SHP77 (cell line): ENCODE data around the gene CNTROB.

Source experiments
- DNase-seq, 2 experiments: peaks; one replicate each; lab custom pipeline; 2025; lab: John Stamatoyannopoulos, UW

The CNTROB gene

GRCh38 chr17:7988750-7989178 lies 56.8 kb downstream of the CNTROB start:
- peak; percentile 88 to 91 for DNase-seq

GRCh38 chr17:7989781-7990655 lies 58.0 kb downstream of the CNTROB start:
- DNase-seq = peak; percentile 84 to 89

GRCh38 chr17:7992516-7992915 lies 60.5 kb downstream of the CNTROB start:
- no peak for DNase-seq

GRCh38 chr17:7992924-7993323 lies 60.9 kb downstream of the CNTROB start:
- no peak for DNase-seq

- no peak for DNase-seq
Measured at GRCh38 chr17:7993972-7994589, 62.1 kb downstream of the CNTROB start.

- DNase-seq = no peak
Measured at GRCh38 chr17:7995724-7996123, 63.7 kb downstream of the CNTROB start.

- peak; percentile 66 to 82 for DNase-seq
Measured at GRCh38 chr17:7997186-7997585, 65.2 kb downstream of the CNTROB start.
